GM06990 (cell line): Measurements from ENCODE around the gene MCHR2.

ENCODE experiments used
- DNase-seq: peaks from one replicate; pipeline ENCODE4 v3.0.0-alpha.2; 2011; ENCODE audit not compliant: insufficient read length; ENCODE audit errors: extremely low read depth
- H3K27me3 ChIP-seq: replicated peaks from 2 replicates; pipeline ENCODE4 v1.6.0; 2011; ENCODE audit warnings: low read length; ENCODE audit not compliant: control insufficient read depth, insufficient read depth
- H3K36me3 ChIP-seq: 2 replicates; pipeline ENCODE4 v1.5.1; 2011; ENCODE audit warnings: low read length; ENCODE audit not compliant: control insufficient read depth, insufficient read depth
- H3K4me3 ChIP-seq: replicated peaks from 2 replicates; pipeline ENCODE4 v1.5.1; 2011; ENCODE audit warnings: low read depth, mild to moderate bottlenecking, control low read depth, low read length
- CTCF ChIP-seq: IDR thresholded peaks from 2 replicates; pipeline ENCODE4 v1.5.1; 2011; ENCODE audit warnings: low read length, control low read depth, mild to moderate bottlenecking, inconsistent platforms; ENCODE audit not compliant: insufficient read depth, poor library complexity, severe bottlenecking

Gene MCHR2

GRCh38 chr6:99980741-99981140, 13.3 kb downstream of the MCHR2 start:
- Histone ChIP-seq H3K4me3 (no peak overlapping the region), H3K27me3 (no peaks in the 10 kb centered on the region), H3K36me3 (no peaks in the 10 kb centered on the region)
- DNase-seq, result no peak
- TF ChIP-seq CTCF, result no peak

- Histone ChIP-seq H3K27me3 (no peaks in the 10 kb centered on the region), H3K36me3 (no peaks in the 10 kb centered on the region), H3K4me3 (no peak overlapping the region)
- TF ChIP-seq CTCF, result no peak
- no peak for DNase-seq
Observed at GRCh38 chr6:99979953-99980352, 14.1 kb downstream of the MCHR2 start.

GRCh38 chr6:99967052-99967451, 27.0 kb downstream of the MCHR2 start:
- no peak for DNase-seq
- no peaks in the 10 kb centered on the region for H3K27me3 ChIP-seq
- H3K4me3 ChIP-seq, result no peak overlapping the region
- no peak for TF ChIP-seq CTCF
- no peaks in the 10 kb centered on the region for H3K36me3 ChIP-seq

- no peaks in the 10 kb centered on the region for H3K27me3 ChIP-seq
- no peak overlapping the region for H3K4me3 ChIP-seq
- DNase-seq, result no peak
- H3K36me3 ChIP-seq, result no peaks in the 10 kb centered on the region
- no peak for TF ChIP-seq CTCF
Observed at GRCh38 chr6:99960027-99960426, 34.0 kb downstream of the MCHR2 start.

GRCh38 chr6:99951016-99951805, 42.8 kb downstream of the MCHR2 start:
- Histone ChIP-seq H3K27me3 (no peaks in the 10 kb centered on the region), H3K4me3 (no peak overlapping the region), H3K36me3 (no peaks in the 10 kb centered on the region)
- no peak for TF ChIP-seq CTCF
- no peak for DNase-seq
